Parathyroid adenoma (tissue), 2 donors: ENCODE measurements around the gene CAPN14.

Experiments used
- H2AFZ ChIP-seq: fragments of 300-600 bp; sonication (generic); one replicate; pipeline ENCODE4 v1.7.0; 2017; ENCODE audit warnings: antibody characterized with exemption, mild to moderate bottlenecking
- H3K27ac ChIP-seq: fragments of 300-600 bp; sonication (generic); one replicate; pipeline ENCODE4 v1.7.0; 2017
- H3K27me3 ChIP-seq: fragments of 300-600 bp; sonication (generic); one replicate; pipeline ENCODE4 v1.7.0; 2017; ENCODE audit warnings: low read length; ENCODE audit not compliant: control insufficient read depth, insufficient read depth
- H3K36me3 ChIP-seq: fragments of 300-600 bp; sonication (generic); one replicate; pipeline ENCODE4 v1.7.0; 2017; ENCODE audit warnings: low read length; ENCODE audit not compliant: control insufficient read depth, insufficient read depth
- H3K4me1 ChIP-seq: fragments of 300-600 bp; sonication (generic); one replicate; pipeline ENCODE4 v1.7.0; 2017; ENCODE audit warnings: control low read depth
- H3K4me2 ChIP-seq: fragments of 300-600 bp; sonication (generic); one replicate; pipeline ENCODE4 v1.7.0; 2017; ENCODE audit warnings: low read length
- H3K4me3 ChIP-seq: fragments of 300-600 bp; sonication (generic); one replicate; pipeline ENCODE4 v1.7.0; 2017; ENCODE audit warnings: low read depth, low read length
- H3K79me2 ChIP-seq: fragments of 300-600 bp; sonication (generic); one replicate; pipeline ENCODE4 v1.7.0; 2017; ENCODE audit warnings: control low read depth
- H3K9ac ChIP-seq: fragments of 300-600 bp; sonication (generic); one replicate; pipeline ENCODE4 v1.7.0; 2017; ENCODE audit warnings: mild to moderate bottlenecking
- H3K9me3 ChIP-seq: fragments of 300-600 bp; sonication (generic); one replicate; pipeline ENCODE4 v1.7.0; 2017; ENCODE audit warnings: low read length; ENCODE audit not compliant: control insufficient read depth
- CTCF ChIP-seq: fragments of 300-600 bp; sonication (generic); IDR thresholded peaks from one replicate; pipeline ENCODE4 v1.7.0; 2017; ENCODE audit warnings: antibody characterized with exemption, mild to moderate bottlenecking
- donor health status: primary hyperparathyroidism.

Gene CAPN14

GRCh38 chr2:31163011-31163539 lies 54.2 kb downstream of the CAPN14 start:
- Histone ChIP-seq H3K9ac (no peak overlapping the region), H2AFZ (no peak overlapping the region), H3K36me3 (no peaks in the 10 kb centered on the region), H3K4me2 (no peak overlapping the region), H3K27ac (no peak overlapping the region), H3K27me3 (no peaks in the 10 kb centered on the region), H3K4me1 (no peaks in the 10 kb centered on the region), H3K4me3 (no peak overlapping the region), H3K9me3 (no peaks in the 10 kb centered on the region), H3K79me2 (no peaks in the 10 kb centered on the region)
- no peak for TF ChIP-seq CTCF

DNA sequence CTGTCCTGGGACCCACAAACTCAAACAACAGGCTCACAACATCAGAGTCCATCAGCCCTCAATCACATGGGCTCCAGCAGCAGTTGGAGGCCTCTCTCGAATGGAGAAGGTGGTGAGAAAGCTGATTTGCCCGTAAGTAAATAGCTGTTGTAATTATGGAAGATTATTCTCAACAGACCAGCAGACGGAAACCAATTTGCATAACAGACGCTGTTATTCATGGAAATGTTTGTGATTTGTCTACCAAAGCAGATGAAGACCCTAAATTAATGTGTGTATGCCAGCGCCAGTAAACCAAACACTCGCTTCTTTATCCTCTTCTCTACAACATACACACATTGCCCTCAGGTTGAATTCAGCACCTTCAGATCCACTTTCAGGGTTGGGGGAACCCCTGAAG lies 55.7 kb downstream of the CAPN14 start:
- no peak overlapping the region for H3K4me2 ChIP-seq
- no peak for TF ChIP-seq CTCF
- H3K4me3 ChIP-seq, result no peak overlapping the region
- no peaks in the 10 kb centered on the region for H3K9me3 ChIP-seq
- H3K27ac ChIP-seq, result no peak overlapping the region
- no peaks in the 10 kb centered on the region for H3K4me1 ChIP-seq
- no peak overlapping the region for H3K9ac ChIP-seq
- H3K27me3 ChIP-seq, result no peaks in the 10 kb centered on the region
- H3K36me3 ChIP-seq, result no peaks in the 10 kb centered on the region
- H3K79me2 ChIP-seq, result no peaks in the 10 kb centered on the region
- no peak overlapping the region for H2AFZ ChIP-seq

- H2AFZ ChIP-seq, result no peak overlapping the region
- H3K4me2 ChIP-seq, result no peak overlapping the region
- H3K27ac ChIP-seq, result no peak overlapping the region
- no peaks in the 10 kb centered on the region for H3K36me3 ChIP-seq
- no peaks in the 10 kb centered on the region for H3K27me3 ChIP-seq
- no peaks in the 10 kb centered on the region for H3K9me3 ChIP-seq
- H3K79me2 ChIP-seq, result no peaks in the 10 kb centered on the region
- no peak for TF ChIP-seq CTCF
- no peaks in the 10 kb centered on the region for H3K4me1 ChIP-seq
- no peak overlapping the region for H3K4me3 ChIP-seq
- no peak overlapping the region for H3K9ac ChIP-seq
Measured at GRCh38 chr2:31151501-31151900, 65.8 kb downstream of the CAPN14 start.

GRCh38 chr2:31150120-31150670 lies 67.1 kb downstream of the CAPN14 start:
- TF ChIP-seq CTCF, result no peak
- Histone ChIP-seq H3K79me2 (no peaks in the 10 kb centered on the region), H3K36me3 (no peaks in the 10 kb centered on the region)

DNA sequence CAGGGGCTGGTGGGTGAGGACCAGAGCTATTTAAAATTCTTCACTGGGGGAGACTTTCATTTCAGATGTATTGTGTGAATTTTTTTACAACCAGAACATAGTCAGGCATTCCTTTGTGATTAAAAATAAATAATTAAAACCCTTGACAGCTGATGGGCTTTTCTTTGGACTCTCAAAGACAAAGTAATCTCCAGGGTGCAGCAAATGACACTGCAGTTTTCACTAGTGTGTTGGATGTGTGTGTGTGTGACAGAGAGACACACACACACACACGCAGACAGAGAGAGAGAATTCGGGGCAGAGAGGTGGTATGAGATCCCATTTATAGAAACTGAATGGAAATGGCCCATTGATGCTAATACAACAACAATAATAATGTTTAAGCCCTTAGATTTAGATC lies 68.8 kb downstream of the CAPN14 start:
- H3K9ac ChIP-seq, result no peak overlapping the region
- H3K27ac ChIP-seq, result no peak overlapping the region
- H3K4me2 ChIP-seq, result no peak overlapping the region
- no peaks in the 10 kb centered on the region for H3K79me2 ChIP-seq
- TF ChIP-seq CTCF, result no peak
- H3K4me3 ChIP-seq, result no peak overlapping the region
- H3K9me3 ChIP-seq, result no peaks in the 10 kb centered on the region
- no peaks in the 10 kb centered on the region for H3K36me3 ChIP-seq
- H3K27me3 ChIP-seq, result no peaks in the 10 kb centered on the region
- no peaks in the 10 kb centered on the region for H3K4me1 ChIP-seq
- H2AFZ ChIP-seq, result no peak overlapping the region

More at GRCh38 chr2:31150120-31150670, 67.1 kb downstream of the CAPN14 start:
- Histone ChIP-seq H3K4me3 (no peak overlapping the region), H3K4me2 (no peak overlapping the region), H3K27ac (no peak overlapping the region), H2AFZ (no peak overlapping the region), H3K27me3 (no peaks in the 10 kb centered on the region), H3K9me3 (no peaks in the 10 kb centered on the region), H3K9ac (no peak overlapping the region), H3K4me1 (no peaks in the 10 kb centered on the region)
